PC-9 (cell line): Measurements from ENCODE around the gene ZDHHC14. TPM values are rescaled to one million over a fixed set of nuclear protein-coding genes. Genes with fewer than 3 reads are reported as not detected.

Experiments
- BruUV-seq: library from RNA; stranded (reverse); fragments of 400-500 nt; replicated peaks from 2 replicates; lab custom pipeline; 2021; lab: Mats Ljungman, UMichigan
- CTCF ChIA-PET: fragments of 300-600 bp; sonication (Branson Sonifier 250); formaldehyde crosslinking; loops from one replicate; lab custom pipeline; 2022; ENCODE audit warnings: antibody characterized with exemption; lab: Charles Lee
- POLR2A ChIA-PET: fragments of 300-600 bp; sonication (Branson Sonifier 250); formaldehyde crosslinking; loops from one replicate; lab custom pipeline; 2022; ENCODE audit warnings: antibody characterized with exemption; ENCODE audit not compliant: unreplicated experiment; lab: Charles Lee
- DNase-seq, 2 experiments: peaks; one replicate each; pipeline versions ENCODE4 v3.0.0 to v3.0.0-alpha.2; 2015 to 2022; ENCODE audit warnings: mixed read lengths in 1 of 2
- H2AFZ ChIP-seq: fragments of 200-600 bp; sonication (generic); 2 replicates; pipeline ENCODE4 v1.8.1; 2017; ENCODE audit warnings: antibody characterized with exemption
- H3F3A ChIP-seq: fragments of 200-600 bp; sonication (generic); 2 replicates; pipeline ENCODE4 v1.8.1; 2017; ENCODE audit warnings: antibody characterized with exemption, mild to moderate bottlenecking, low read depth; ENCODE audit not compliant: insufficient read depth
- H3K27ac ChIP-seq: fragments of 200-600 bp; sonication (generic); 2 replicates; pipeline ENCODE4 v1.6.1; 2016; ENCODE audit warnings: mixed run types
- H3K27me3 ChIP-seq: fragments of 200-600 bp; sonication (generic); 2 replicates; pipeline ENCODE4 v1.6.1; 2016; ENCODE audit warnings: low read depth, mixed run types; ENCODE audit not compliant: insufficient read depth
- H3K36me3 ChIP-seq: fragments of 200-600 bp; sonication (generic); 2 replicates; pipeline ENCODE4 v1.6.1; 2016; ENCODE audit warnings: low read depth, mixed run types
- H3K4me1 ChIP-seq: fragments of 200-600 bp; sonication (generic); replicated peaks from 2 replicates; pipeline ENCODE4 v1.6.1; 2016; ENCODE audit warnings: mixed run types; ENCODE audit not compliant: insufficient read depth
- H3K4me2 ChIP-seq: fragments of 200-600 bp; sonication (generic); 2 replicates; pipeline ENCODE4 v1.6.1; 2017; ENCODE audit warnings: mixed run types
- H3K4me3 ChIP-seq: fragments of 200-600 bp; sonication (generic); 2 replicates; pipeline ENCODE4 v1.6.1; 2016; ENCODE audit warnings: mixed run types
- H3K79me2 ChIP-seq: fragments of 200-600 bp; sonication (generic); 2 replicates; pipeline ENCODE4 v1.6.1; 2017; ENCODE audit warnings: low read depth, mixed run types
- H3K9me2 ChIP-seq: fragments of 200-600 bp; sonication (generic); 2 replicates; pipeline ENCODE4 v1.8.1; 2017; ENCODE audit warnings: mild to moderate bottlenecking; ENCODE audit not compliant: insufficient read depth
- H3K9me3 ChIP-seq: fragments of 200-600 bp; sonication (generic); 2 replicates; pipeline ENCODE4 v1.8.1; 2016; ENCODE audit warnings: low read depth; ENCODE audit not compliant: insufficient read depth
- H4K20me1 ChIP-seq: fragments of 200-600 bp; sonication (generic); 2 replicates; pipeline ENCODE4 v1.8.1; 2017; ENCODE audit not compliant: insufficient read depth
- EZH2 ChIP-seq: fragments of 200-600 bp; sonication (generic); IDR thresholded peaks from 2 replicates; pipeline ENCODE4 v1.8.0; 2017; ENCODE audit warnings: antibody characterized with exemption, low read depth
- intact Hi-C: fragments of 100-400 bp; cut with micrococcal nuclease; formaldehyde crosslinking; loops from one replicate; pipeline ENCODE4 v1.10.0; 2022; ENCODE audit not compliant: unreplicated experiment
- total RNA-seq: library from RNA; stranded (reverse); gene quantifications from 2 replicates; pipeline ENCODE4 v1.2.3, GENCODE V29; 2021
- TF ChIP-seq, protein P1 (sequence below): fragments of 200-600 bp; sonication (generic); conservative IDR thresholded peaks from 2 replicates; pipeline ENCODE4 v1.6.1; 2017; ENCODE audit warnings: mixed run types, antibody characterized with exemption, mild to moderate bottlenecking, moderate library complexity

ZDHHC14 gene
- total RNA-seq, 1 experiment from 2014 or later, result 5.6 TPM

DNA sequence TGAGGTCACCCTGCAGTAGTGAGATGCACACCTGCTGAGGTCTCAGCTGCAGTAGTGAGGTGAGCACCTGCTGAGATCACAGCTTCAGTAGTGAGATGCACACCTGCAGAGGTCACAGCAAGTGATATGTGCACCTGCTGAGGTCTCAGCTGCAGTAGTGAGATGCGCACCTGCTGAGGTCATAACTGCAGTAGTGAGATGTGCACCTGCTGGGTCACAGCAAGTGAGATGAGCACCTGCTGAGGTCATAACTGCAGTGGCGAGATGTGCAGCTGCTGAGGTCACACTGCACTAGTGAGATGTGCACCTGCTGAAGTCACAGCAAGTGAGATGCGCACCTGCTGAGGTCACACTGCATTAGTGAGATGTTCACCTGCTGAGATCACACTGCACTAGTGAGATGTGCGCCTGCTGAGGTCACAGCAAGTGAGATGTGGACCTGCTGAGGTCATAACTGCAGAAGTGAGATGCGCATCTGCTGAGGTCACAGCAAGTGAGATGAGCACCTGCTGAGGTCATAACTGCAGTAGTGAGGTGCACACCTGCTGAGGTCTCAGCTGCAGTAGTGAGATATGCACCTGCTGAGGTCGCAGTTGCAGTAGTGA, 20.8 kb downstream of the ZDHHC14 start:
- no peak for DNase-seq
- intact Hi-C loops, result no loop called here
- no peaks in the 10 kb centered on the region for H3K27me3 ChIP-seq
- no peaks in the 10 kb centered on the region for H3K4me1 ChIP-seq
- no peak overlapping the region for H3K4me3 ChIP-seq
- CTCF ChIA-PET, result no interaction called here
- no peaks in the 10 kb centered on the region for H3K36me3 ChIP-seq
- H3K4me2 ChIP-seq, result no peak overlapping the region
- no peaks in the 10 kb centered on the region for H3K9me2 ChIP-seq
- no peak for TF ChIP-seq EZH2
- TF ChIP-seq, protein P1, sequence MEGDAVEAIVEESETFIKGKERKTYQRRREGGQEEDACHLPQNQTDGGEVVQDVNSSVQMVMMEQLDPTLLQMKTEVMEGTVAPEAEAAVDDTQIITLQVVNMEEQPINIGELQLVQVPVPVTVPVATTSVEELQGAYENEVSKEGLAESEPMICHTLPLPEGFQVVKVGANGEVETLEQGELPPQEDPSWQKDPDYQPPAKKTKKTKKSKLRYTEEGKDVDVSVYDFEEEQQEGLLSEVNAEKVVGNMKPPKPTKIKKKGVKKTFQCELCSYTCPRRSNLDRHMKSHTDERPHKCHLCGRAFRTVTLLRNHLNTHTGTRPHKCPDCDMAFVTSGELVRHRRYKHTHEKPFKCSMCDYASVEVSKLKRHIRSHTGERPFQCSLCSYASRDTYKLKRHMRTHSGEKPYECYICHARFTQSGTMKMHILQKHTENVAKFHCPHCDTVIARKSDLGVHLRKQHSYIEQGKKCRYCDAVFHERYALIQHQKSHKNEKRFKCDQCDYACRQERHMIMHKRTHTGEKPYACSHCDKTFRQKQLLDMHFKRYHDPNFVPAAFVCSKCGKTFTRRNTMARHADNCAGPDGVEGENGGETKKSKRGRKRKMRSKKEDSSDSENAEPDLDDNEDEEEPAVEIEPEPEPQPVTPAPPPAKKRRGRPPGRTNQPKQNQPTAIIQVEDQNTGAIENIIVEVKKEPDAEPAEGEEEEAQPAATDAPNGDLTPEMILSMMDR, result no peak
- H3K27ac ChIP-seq, result no peak overlapping the region
- no peaks in the 10 kb centered on the region for H4K20me1 ChIP-seq
- POLR2A ChIA-PET, result no interaction called here
- H3K9me3 ChIP-seq, result no peaks in the 10 kb centered on the region
- no peak overlapping the region for H2AFZ ChIP-seq
- H3F3A ChIP-seq, result no peaks in the 10 kb centered on the region
- no peaks in the 10 kb centered on the region for H3K79me2 ChIP-seq
- BruUV-seq, result no TSS peak

DNA sequence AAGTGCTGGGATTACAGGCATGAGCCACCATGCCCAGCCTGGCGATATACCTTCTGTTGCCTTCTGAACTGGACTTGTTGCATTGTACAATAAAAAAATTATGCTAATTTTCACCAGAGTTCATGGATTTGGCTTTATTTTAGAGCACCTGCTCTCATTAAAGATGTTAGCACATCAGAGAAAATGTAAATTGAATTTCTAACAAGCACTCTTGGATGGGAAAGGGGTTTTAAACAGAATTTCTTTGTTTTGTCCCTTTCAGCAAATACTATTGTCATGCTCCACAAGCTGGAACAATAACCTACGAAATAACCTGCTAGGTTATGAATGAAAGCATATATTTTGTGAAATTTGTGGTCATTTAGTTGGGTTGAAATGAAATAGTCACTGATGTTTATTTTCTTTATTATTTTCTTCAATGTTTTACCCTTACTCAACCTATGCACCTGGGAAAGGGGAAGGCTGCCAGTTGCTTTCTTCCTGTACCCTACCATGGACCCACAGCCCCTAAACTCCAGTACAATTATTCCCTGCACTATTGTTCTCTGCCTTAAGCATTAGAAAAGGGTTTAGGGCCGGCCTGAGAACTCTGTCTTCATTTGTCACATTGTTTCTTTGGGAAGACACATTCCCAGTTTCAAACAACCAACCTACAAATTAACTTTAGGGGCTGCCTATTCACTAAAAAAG, 22.2 kb downstream of the ZDHHC14 start:
- no peak overlapping the region for H2AFZ ChIP-seq
- no peaks in the 10 kb centered on the region for H3K4me1 ChIP-seq
- no peaks in the 10 kb centered on the region for H3K9me3 ChIP-seq
- H3K27ac ChIP-seq, result no peak overlapping the region
- no peaks in the 10 kb centered on the region for H3K27me3 ChIP-seq
- ChIA-PET POLR2A (no interaction called here), CTCF (no interaction called here)
- no peaks in the 10 kb centered on the region for H3K36me3 ChIP-seq
- H4K20me1 ChIP-seq, result no peaks in the 10 kb centered on the region
- H3K79me2 ChIP-seq, result no peaks in the 10 kb centered on the region
- no peak overlapping the region for H3K4me2 ChIP-seq
- H3F3A ChIP-seq, result no peaks in the 10 kb centered on the region
- no peak for DNase-seq
- BruUV-seq, result no TSS peak
- H3K4me3 ChIP-seq, result no peak overlapping the region
- H3K9me2 ChIP-seq, result no peaks in the 10 kb centered on the region
- intact Hi-C loops, result no loop called here
- no peak for TF ChIP-seq EZH2
- TF ChIP-seq, protein P1, result no peak

DNA sequence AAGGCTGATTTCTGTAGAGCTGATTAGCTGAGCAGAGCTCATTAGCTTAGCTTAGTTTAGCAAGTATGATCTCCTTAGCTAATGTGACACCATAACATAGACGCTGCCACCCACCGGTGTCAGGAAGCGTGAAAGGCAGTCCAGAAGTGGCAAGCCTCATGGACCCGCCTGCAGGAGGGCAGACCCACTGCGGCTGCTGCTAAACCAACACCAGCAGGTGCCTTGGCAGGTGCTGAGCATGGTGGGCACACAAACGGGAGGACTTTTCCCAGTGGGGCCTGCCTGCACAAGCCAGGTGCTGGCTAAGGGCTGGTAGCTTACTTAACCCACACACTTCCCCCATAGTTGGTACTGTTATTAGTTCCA, 22.7 kb downstream of the ZDHHC14 start:
- H2AFZ ChIP-seq, result no peak overlapping the region
- intact Hi-C loops, result no loop called here
- no peaks in the 10 kb centered on the region for H3K9me2 ChIP-seq
- no peak for DNase-seq
- no peaks in the 10 kb centered on the region for H3F3A ChIP-seq
- TF ChIP-seq, protein P1, result no peak
- no peak for TF ChIP-seq EZH2
- POLR2A ChIA-PET, result no interaction called here
- no peak overlapping the region for H3K4me2 ChIP-seq
- CTCF ChIA-PET, result no interaction called here
- H3K27me3 ChIP-seq, result no peaks in the 10 kb centered on the region
- no peaks in the 10 kb centered on the region for H3K4me1 ChIP-seq
- no peaks in the 10 kb centered on the region for H4K20me1 ChIP-seq
- no peaks in the 10 kb centered on the region for H3K9me3 ChIP-seq
- H3K27ac ChIP-seq, result no peak overlapping the region
- H3K79me2 ChIP-seq, result no peaks in the 10 kb centered on the region
- H3K4me3 ChIP-seq, result no peak overlapping the region
- no peaks in the 10 kb centered on the region for H3K36me3 ChIP-seq
- no TSS peak for BruUV-seq
